HG02938 (cell line): ENCODE data around the gene CWC27.

ENCODE experiments used
- ATAC-seq: cut with Tn5 transposase; IDR thresholded peaks from one replicate; pipeline ENCODE4 v1.9.1; 2021; ENCODE audit warnings: mild to moderate bottlenecking, moderate library complexity; ENCODE audit not compliant: unreplicated experiment

Gene CWC27

GRCh38 chr5:65065001-65065511, 296.3 kb downstream of the CWC27 start:
- ATAC-seq: no peak

- peak; percentile 57 for ATAC-seq
These were observed 297.8 kb downstream of the CWC27 start for GRCh38 chr5:65066387-65067146.

DNA sequence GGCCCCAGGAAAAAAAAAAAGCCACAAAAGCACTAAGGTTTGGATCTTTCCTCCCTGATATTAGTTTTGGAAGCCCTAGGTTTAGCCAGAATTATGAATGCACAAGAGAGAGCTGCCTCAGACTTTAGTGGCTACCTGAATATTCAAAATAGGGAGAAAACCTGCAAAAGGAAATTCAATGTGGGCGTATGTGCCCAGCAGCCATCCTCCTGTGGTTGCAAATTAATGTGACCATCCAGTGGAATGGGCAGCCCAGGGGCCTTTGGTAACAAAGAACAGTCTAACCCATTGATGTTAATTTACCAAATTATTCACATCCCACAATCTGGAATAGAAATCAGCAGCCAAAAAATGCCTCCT, 298.4 kb downstream of the CWC27 start:
- ATAC-seq: no peak
